K562 (cell line): ENCODE data around the gene CMTM1. TPM values are rescaled to one million over a fixed set of nuclear protein-coding genes. Genes with fewer than 3 reads are reported as not detected.

ENCODE experiments used
- CBX5 ChIP-seq: IDR thresholded peaks from 2 replicates; pipeline ENCODE4 v1.6.1; 2014; ENCODE audit warnings: low read depth, borderline replicate concordance
- CTBP1 ChIP-seq: fragments of 450-650 bp; IDR thresholded peaks from 2 replicates; pipeline ENCODE4 v1.6.1; 2016; ENCODE audit warnings: borderline replicate concordance
- DEAF1 ChIP-seq: fragments of 450-650 bp; formaldehyde crosslinking; IDR thresholded peaks from 2 replicates; pipeline ENCODE4 v1.4.0; 2020; ENCODE audit warnings: mild to moderate bottlenecking, moderate library complexity
- ILF3 ChIP-seq: fragments of 450-650 bp; IDR thresholded peaks from 2 replicates; pipeline ENCODE4 v1.6.1; 2018; ENCODE audit warnings: antibody characterized with exemption, mild to moderate bottlenecking, moderate library complexity, borderline replicate concordance
- KAT2B ChIP-seq: IDR thresholded peaks from one replicate; pipeline ENCODE4 v1.6.1; 2012; ENCODE audit warnings: low read depth, mild to moderate bottlenecking, control low read depth, inconsistent platforms, low read length, moderate library complexity
- KDM5B ChIP-seq: fragments of 200-600 bp; sonication (generic); IDR thresholded peaks from 2 replicates; pipeline ENCODE4 v1.6.1; 2012; ENCODE audit warnings: low read depth, mild to moderate bottlenecking, moderate library complexity, low read length, control low read depth, inconsistent platforms; ENCODE audit not compliant: insufficient replicate concordance
- MYC ChIP-seq, 2 experiments: fragments of 250-450 bp in 1 of 2; sonication (Bioruptor Pico) in 1 of 2; IDR thresholded peaks; 2 replicates each; pipeline versions ENCODE4 v1.5.1 to v1.6.1; 2012 to 2021; ENCODE audit warnings: low read depth in 2 of 2, borderline replicate concordance in 1 of 2, improper control_type of control experiment in 1 of 2, low read length in 1 of 2, mild to moderate bottlenecking in 1 of 2, moderate library complexity in 1 of 2
- NCOA1 ChIP-seq: fragments of 450-650 bp; IDR thresholded peaks from 2 replicates; pipeline ENCODE4 v1.6.1; 2016; ENCODE audit warnings: low read depth
- PATZ1 ChIP-seq: fragments of 250-450 bp; sonication (Bioruptor Pico); IDR thresholded peaks from 2 replicates; pipeline ENCODE4 v1.5.0; 2020; ENCODE audit warnings: mild to moderate bottlenecking, borderline replicate concordance
- PRMT5 ChIP-seq: sonication (generic); formaldehyde crosslinking; IDR thresholded peaks from 2 replicates; pipeline ENCODE4 v1.5.0; 2020; ENCODE audit warnings: missing genetic modification reagents
- RBM14 ChIP-seq: fragments of 200-400 bp; formaldehyde crosslinking; IDR thresholded peaks from 2 replicates; pipeline ENCODE4 v1.6.1; 2018; ENCODE audit warnings: low read depth, mild to moderate bottlenecking, low read length, moderate library complexity, borderline replicate concordance; ENCODE audit not compliant: insufficient read depth
- RBM15 ChIP-seq: fragments of 200-400 bp; formaldehyde crosslinking; IDR thresholded peaks from 2 replicates; pipeline ENCODE4 v1.6.1; 2018; ENCODE audit warnings: mild to moderate bottlenecking, low read length, moderate library complexity; ENCODE audit not compliant: insufficient read depth
- TAF9B ChIP-seq: fragments of 450-650 bp; IDR thresholded peaks from 2 replicates; pipeline ENCODE4 v1.6.1; 2018; ENCODE audit warnings: mild to moderate bottlenecking; ENCODE audit not compliant: partially characterized antibody
- TCF7L2 ChIP-seq: fragments of 150-350 bp; IDR thresholded peaks from 2 replicates; pipeline ENCODE4 v1.6.1; 2016; ENCODE audit warnings: low read depth, mild to moderate bottlenecking, low read length, moderate library complexity
- TEAD4 ChIP-seq, 2 experiments: sonication (generic) in 1 of 2; formaldehyde crosslinking in 1 of 2; IDR thresholded peaks; 2 replicates each; pipeline versions ENCODE4 v1.6.1 to v1.8.0; 2012 to 2022; ENCODE audit warnings: borderline replicate concordance in 1 of 2, inconsistent platforms in 1 of 2, low read length in 1 of 2, mild to moderate bottlenecking in 1 of 2, missing genetic modification reagents in 1 of 2
- XRCC4 ChIP-seq: IDR thresholded peaks from one replicate; pipeline ENCODE4 v1.6.1; 2011; ENCODE audit not compliant: insufficient read depth, insufficient read length; ENCODE audit errors: extremely low read depth
- YY1 ChIP-seq, 3 experiments: IDR thresholded peaks; 2 replicates each; pipeline ENCODE4 v1.6.1; 2011; ENCODE audit warnings: low read length in 2 of 3, mild to moderate bottlenecking in 2 of 3, moderate library complexity in 2 of 3, borderline replicate concordance in 1 of 3, control low read depth in 1 of 3, low read depth in 1 of 3; ENCODE audit not compliant: insufficient read depth in 3 of 3, insufficient replicate concordance in 2 of 3, control insufficient read depth in 1 of 3, insufficient read length in 1 of 3; ENCODE audit errors: extremely low read depth in 1 of 3
- ZNF24 ChIP-seq: fragments of 450-650 bp; IDR thresholded peaks from 2 replicates; pipeline ENCODE4 v1.6.1; 2016
- ZNF589 ChIP-seq: fragments of 200-800 bp; sonication (Bioruptor generic); IDR thresholded peaks from 2 replicates; pipeline ENCODE4 v1.6.1; 2016; ENCODE audit warnings: low read depth, missing genetic modification characterization, missing compliant biosample characterization
- ZNF699 ChIP-seq: fragments of 250-450 bp; sonication (Bioruptor Pico); IDR thresholded peaks from 2 replicates; pipeline ENCODE4 v1.8.0; 2021; ENCODE audit warnings: mild to moderate bottlenecking, moderate library complexity; ENCODE audit not compliant: insufficient replicate concordance
- polyA plus RNA-seq, 8 experiments: library from polyadenylated mRNA; depleted of rRNA in 4 of 8; stranded (reverse) in 5 of 8; unstranded in 3 of 8; fragments of >200 nt; fragmentation: Nextera tagmentation in 2 of 8; fragmentation: Illumina TruSeq in 1 of 8; extraction: Ambion mirVana in 2 of 8; extraction: Trizol in 1 of 8; gene quantifications; 2 replicates each; pipeline versions ENCODE4 v1.2.1 to v1.2.3, GENCODE V29; 2011 to 2014; ENCODE audit warnings: inconsistent platforms in 1 of 8, missing spikeins in 1 of 8
- total RNA-seq, 7 experiments: library from RNA; depleted of rRNA in 6 of 7; stranded (reverse); fragments of >200 nt in 6 of 7; fragmentation: Illumina TruSeq in 2 of 7; extraction: Trizol in 2 of 7; gene quantifications; 2 replicates each; pipeline versions ENCODE4 v1.2.1 to v1.2.3, GENCODE V29; 2011 to 2021; ENCODE audit warnings: low replicate concordance in 1 of 7

The CMTM1 gene
- total and polyA plus RNA-seq, 9 of the 15 experiments (the other 6 are each of a cell fraction or from before 2014, with no cell fraction given): 0.25 to 2.6 (median 1.1) TPM; not detected in 2

GRCh38 chr16:66552286-66553177 is 13.7 kb upstream of the CMTM1 start, which contains the start of gene CKLF (continued):
- TF ChIP-seq CTBP1: peak; percentile 85; the same call in 1 of the 2 replicates
- no peak for TF ChIP-seq DEAF1
- peak; percentile 15; the same call in 1 of the 2 replicates for TF ChIP-seq ZNF589 (CRISPR knock-in tag)
- TF ChIP-seq MYC (IDR thresholded peaks at IDR 0.05; ENCODE audit: low read depth, low read length): peak; percentile 56
- TF ChIP-seq MYC (CRISPR knock-in tag; IDR thresholded peaks at IDR 0.05; ENCODE audit: borderline replicate concordance, low read depth): 0 out of 2 replicates have a peak, but pooled peaks have one; percentile 38
- peak in 2 of 3 experiments; percentile 75 to 86 for TF ChIP-seq YY1 (IDR thresholded peaks at IDR 0.05; ENCODE audit: borderline replicate concordance in 1 of 3, control insufficient read depth in 1 of 3, extremely low read depth in 1 of 3, insufficient read depth in 3 of 3, insufficient read length in 1 of 3, insufficient replicate concordance in 2 of 3, low read depth in 1 of 3, low read length in 2 of 3)
- TF ChIP-seq ZNF699 (CRISPR knock-in tag): no peak
- TF ChIP-seq KDM5B: peak; percentile 64
- TF ChIP-seq TAF9B: peak; percentile 80
- TF ChIP-seq TEAD4 (IDR thresholded peaks at IDR 0.05; ENCODE audit: low read length): peak; percentile 25; the same call in 1 of the 2 replicates
- TF ChIP-seq TEAD4 (CRISPR knock-in tag; IDR thresholded peaks at IDR 0.05; ENCODE audit: borderline replicate concordance): peak; percentile 97
- no peak for TF ChIP-seq KAT2B
- TF ChIP-seq XRCC4: no peak
- TF ChIP-seq ILF3: no peak
- no peak for TF ChIP-seq RBM15
- peak; percentile 33; the same call in 1 of the 2 replicates for TF ChIP-seq NCOA1
- TF ChIP-seq RBM14: no peak
- TF ChIP-seq PRMT5 (CRISPR knock-in tag): no peak
- peak; percentile 52; the same call in 1 of the 2 replicates for TF ChIP-seq CBX5
- TF ChIP-seq PATZ1 (CRISPR knock-in tag): no peak
- no peak for TF ChIP-seq TCF7L2
- TF ChIP-seq ZNF24: no peak
